Measurements from ENCODE around the gene GABRG3.

GABRG3 gene

GRCh38 chr15:27429577-27429976 is 458.6 kb downstream of the GABRG3 start:
- DNase-seq, result no peak

GRCh38 chr15:27433604-27434003 is 462.6 kb downstream of the GABRG3 start:
- DNase-seq, result no peak

GRCh38 chr15:27438403-27439375 is 467.7 kb downstream of the GABRG3 start:
- no peak for DNase-seq

GRCh38 chr15:27441120-27441519 is 470.1 kb downstream of the GABRG3 start:
- DNase-seq, result no peak

DNA sequence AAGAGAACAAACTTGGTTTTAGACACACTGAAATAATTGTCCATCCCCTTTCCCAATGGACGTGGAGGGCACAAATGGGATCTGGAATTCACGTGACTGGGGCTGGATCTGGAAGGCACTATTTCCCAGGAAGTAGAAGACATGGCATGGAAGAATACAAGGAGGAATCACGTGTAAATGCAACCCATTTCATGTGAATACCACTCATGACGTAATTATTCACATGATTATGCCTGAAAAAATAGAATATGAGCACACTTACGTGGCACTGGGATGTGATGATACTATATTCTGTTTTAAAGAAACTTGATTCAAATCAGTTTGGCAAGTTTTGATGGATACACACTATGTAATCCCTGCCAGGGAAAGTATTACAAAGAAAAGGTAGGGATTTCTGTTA is 477.3 kb downstream of the GABRG3 start:
- DNase-seq, result no peak

DNA sequence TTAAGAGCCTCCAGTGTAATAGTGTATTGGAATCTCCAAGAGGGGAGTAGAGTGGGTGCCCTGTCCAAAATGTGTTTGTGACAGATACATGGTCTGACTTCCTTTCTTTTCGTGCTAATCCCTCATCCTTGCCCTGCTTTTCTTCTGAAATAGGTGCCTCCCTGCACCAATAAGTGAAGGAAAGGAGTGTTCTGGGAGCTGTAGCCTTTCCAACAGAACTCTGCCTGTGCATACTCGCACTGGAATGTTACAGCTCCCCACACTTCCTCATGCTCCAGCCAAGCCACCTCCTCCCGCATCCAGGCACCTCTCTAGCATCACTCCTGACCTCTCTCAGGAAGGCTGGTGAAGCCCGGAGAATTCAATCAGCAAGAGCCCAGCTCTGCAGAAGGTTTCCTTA is 478.0 kb downstream of the GABRG3 start:
- no peak for DNase-seq

DNA sequence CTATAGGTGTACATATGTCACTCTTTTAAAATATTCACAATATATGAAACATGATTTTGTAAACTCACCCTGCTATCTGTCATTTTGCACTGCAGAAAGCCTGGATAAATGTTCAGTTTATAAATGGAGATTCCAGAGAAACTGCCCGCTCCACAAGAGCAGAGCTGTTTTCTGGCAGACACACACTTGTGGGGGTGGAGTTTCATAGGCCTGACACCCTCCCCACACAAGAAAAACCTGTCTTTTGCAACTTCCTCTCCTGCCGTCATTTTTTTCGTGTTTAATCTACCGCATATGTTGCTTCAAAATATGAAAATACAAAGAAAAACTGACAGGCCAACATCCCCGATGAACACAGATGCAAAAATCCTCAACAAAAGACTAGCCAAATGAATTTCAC is 479.0 kb downstream of the GABRG3 start:
- DNase-seq, result no peak

- DNase-seq, result no peak
These were observed 483.5 kb downstream of the GABRG3 start for GRCh38 chr15:27454281-27455075.

- DNase-seq, result no peak
These were observed 485.8 kb downstream of the GABRG3 start for GRCh38 chr15:27456807-27457206.

GRCh38 chr15:27457766-27458165 is 486.8 kb downstream of the GABRG3 start:
- DNase-seq, result no peak

DNA sequence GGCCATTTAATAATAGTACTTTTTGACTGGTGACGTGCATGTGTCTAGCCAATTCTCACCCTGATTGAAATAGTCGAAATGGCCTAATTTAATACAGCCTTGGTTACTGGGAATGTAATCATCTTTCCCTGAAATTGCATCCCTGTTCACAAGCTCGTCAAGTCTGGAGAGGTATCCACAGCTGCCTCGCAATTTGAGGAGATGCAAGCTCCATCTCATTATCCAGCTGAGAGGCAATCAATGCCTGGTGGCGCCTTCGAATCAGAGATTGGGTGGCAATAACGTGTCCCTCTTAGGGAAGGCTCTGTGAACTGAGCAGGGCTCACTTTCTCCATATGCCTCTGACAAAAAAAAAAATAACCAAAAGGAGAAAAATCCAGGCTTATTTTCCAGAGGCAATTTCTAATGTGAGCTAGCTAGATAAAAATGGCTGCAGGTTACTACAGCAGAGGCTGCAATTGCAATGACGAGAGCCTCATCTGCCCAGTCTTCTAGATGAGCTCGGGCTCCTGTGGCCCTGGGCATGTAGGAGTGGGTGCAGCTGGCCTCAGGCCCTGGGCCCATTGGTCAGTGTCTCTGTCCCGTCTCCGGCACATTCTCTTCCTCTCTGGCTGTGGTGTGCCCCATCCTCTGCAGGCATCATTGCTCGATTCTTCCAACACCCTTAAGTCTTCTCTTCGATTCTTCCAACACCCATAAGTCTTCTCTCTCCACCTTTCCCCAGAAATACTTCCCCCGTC is 487.5 kb downstream of the GABRG3 start:
- DNase-seq, result no peak

DNA sequence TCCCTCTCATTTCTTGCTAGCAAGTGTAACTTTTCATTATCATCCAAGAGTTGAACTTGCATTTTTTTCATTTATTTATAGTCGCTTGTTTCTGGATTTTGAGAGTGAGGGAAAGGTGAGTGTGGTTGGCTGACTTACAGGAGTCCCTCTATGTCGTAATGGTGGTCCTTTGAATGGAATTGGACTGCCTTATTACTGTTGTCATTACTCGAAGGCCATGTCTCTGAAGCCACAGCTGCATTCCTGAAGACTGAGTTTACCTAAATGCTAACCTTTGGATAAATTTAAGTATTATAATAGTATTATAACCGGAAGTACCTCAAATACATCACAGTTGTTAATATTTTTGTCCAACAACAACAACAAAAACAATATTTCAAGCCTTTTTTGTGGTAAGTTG is 488.9 kb downstream of the GABRG3 start:
- DNase-seq, result no peak

DNA sequence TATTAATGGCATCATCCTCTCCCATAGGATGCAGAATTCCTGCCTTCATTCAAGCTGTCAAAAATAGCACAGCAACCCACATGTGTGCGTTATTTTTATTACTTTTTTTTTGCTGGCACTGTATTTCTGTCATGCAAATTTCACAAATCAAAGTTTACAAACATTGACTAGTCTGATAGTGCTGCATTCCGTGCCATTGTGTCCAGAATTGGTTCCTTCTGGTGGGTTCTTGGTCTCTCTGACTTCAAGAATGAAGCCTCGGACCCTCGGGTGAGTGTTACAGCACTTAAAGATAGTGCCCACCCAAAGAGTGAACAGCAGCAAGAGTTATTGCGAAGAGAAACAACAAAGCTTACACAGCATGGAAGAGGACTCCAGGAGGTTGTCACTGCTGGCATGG is 490.2 kb downstream of the GABRG3 start:
- DNase-seq, result no peak

DNA sequence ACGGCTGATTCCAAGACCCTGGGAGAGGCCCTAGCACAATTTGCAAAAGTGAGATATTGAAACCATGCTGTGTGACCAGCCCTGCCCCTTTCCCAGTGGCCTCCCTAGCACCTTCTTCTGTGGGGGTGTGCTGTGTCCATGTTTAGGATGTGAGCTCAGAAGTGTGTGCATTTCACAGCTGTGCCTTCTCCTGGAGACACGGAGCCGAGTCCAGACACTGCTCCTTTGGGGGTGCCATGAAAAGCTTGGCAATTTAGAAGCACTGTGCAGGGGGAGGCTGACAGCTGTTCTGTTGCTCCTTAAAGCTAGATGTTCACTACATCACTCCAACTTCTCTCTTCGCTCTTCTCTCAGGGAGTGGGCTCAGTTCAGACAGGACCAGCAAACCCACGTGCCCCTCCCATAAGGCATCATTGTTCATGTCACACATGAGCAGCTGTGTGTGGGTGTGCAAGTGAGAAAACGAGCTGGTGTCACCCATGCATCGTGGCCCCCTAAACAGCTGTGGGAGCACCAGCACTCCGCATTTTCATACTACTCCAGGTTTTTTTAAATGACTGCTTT is 492.6 kb downstream of the GABRG3 start:
- no peak for DNase-seq

DNA sequence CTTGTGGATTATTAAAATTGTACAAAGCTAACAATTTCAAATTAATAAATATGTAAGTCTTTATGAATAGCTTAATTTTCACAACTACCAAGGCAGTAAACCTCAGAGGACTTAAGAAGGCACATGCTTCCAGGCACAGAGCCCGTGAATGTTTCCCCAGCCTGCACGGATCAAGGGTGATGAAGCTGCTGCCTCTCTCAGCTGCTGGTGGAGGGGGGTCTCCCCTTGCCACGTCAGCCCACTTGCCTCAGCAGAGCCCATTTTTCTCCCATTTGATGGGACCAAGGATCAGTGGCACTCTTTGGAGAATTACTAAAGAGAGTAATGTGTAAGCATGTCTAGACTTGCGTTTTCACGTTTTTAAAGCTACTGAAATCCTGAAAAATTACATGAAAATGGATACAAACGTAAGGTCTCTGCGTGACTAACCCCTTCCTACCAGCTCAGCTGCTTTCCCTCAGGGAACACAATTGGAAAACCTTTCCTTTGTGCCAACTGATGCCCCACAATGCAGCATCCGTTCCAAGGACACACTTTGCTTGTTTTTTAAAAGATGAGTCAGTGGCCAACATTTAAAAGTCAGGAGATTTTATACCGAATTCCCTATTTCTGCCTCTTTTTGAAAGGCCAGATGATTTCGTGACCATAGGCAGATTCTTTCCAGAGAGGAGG is 494.1 kb downstream of the GABRG3 start:
- DNase-seq, result no peak

DNA sequence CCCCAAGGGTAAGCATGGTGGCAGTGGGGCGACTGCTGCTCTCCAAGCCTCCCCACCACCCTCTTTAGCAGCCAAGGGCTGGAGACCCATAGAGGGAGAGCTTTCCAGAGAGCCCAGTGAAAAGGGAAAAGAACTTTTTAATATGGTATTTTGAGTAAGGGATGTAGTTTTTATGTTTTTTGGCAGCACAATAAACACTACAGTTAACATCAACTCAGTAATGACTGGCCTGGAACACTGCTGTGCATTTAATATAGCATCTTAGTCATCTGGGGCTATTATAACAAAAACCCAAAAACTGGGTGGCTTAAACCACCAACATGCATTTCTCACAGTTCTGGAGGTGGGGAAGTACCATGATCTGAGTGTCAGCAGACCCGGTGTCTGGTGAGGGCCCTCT is 495.8 kb downstream of the GABRG3 start:
- no peak for DNase-seq

- no peak for DNase-seq
These were observed 497.2 kb downstream of the GABRG3 start for GRCh38 chr15:27468151-27468591.

DNA sequence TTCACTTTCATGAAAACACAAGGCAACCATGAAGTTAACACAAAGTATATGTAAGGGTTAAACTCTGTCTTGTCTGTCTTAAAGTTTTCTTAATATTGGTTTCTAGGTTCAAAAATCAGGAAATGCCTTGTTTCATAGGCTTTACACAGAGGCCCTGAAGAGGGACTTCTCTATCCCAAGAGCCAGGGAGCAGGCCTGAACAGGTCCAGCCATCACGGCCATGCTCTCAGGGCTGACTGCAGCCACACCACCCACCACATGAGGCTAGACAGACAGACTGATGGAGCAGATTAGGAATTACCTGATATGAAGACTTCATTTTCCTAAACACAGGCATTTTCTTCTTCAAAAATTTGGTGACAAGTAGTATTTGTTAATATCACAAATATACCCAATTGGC is 502.9 kb downstream of the GABRG3 start:
- DNase-seq, result no peak

DNA sequence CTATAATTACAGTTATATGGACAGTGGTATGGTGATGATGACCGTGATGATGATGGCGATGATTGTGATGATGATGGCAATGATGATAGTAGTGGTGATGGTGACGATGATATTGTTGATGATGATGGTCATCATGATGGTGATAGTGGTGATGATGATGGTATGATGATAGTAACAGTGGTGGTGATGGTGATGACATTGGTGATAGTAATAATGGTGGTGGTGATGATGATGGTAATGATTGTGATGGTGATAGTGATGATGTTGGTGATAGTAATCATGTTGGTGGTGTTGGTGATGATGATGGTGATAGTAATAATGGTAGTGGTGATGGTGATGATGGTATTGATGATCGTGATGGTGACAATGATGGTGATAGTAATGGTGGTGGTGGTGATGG is 504.4 kb downstream of the GABRG3 start:
- DNase-seq, result no peak

DNA sequence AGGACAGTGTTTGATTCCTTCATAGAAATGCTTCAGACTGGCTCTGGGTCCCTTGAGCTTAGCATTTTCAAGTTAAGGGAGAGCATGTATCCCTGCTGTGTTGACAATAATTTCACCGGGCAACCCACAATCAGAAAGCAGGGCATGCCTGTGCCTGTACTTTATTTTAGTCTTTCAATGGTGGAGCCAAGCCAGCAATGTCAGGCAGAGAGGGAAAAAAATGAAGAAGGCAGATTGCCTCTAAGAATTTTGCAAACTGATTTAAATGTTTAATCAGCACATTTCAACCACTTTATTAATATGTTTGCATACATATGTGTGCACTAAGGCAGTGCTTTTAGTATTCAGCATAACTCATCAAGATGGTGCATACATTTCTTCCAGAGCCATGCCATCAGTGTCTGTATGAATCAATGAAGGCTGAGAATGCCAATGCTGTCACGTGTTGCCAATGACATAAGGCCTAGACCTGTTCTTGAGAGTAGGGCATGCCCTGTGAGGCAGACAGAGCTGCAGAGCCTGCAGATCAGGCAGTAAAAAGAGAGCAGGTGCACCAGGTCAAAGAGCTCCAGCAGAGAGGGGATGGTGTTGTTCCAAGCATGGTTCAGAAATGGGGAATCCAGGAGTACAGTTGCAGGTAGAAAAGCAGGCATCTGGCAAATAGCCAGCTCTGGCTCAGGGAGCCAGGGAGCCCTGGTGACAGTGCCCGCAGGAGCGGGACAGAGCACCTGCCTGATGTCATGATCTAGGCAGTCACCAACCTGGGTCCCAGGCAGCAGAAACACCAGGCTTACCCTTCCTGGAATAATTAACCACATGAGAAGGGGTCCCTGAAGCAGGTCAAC is 508.5 kb downstream of the GABRG3 start:
- peak; percentile 88 for DNase-seq

- no peak for DNase-seq
These were observed 509.2 kb downstream of the GABRG3 start for GRCh38 chr15:27480141-27480530.
